Duodenal mucosa (tissue), 2 donors: Measurements from ENCODE around the gene FADS1.

Experiments used
- H3K27ac ChIP-seq: one replicate; pipeline ENCODE4 v1.7.0; 2013; ENCODE audit warnings: low read depth, low read length
- H3K27me3 ChIP-seq, 2 donors: one replicate each; pipeline ENCODE4 v1.7.0; 2013; ENCODE audit warnings: low read length in 2 of 2, control low read depth in 1 of 2; ENCODE audit not compliant: insufficient read depth in 2 of 2, control insufficient read depth in 1 of 2
- H3K36me3 ChIP-seq, 2 donors: one replicate each; pipeline ENCODE4 v1.7.0; 2013; ENCODE audit warnings: low read length in 2 of 2, control low read depth in 1 of 2; ENCODE audit not compliant: insufficient read depth in 2 of 2, control insufficient read depth in 1 of 2
- H3K4me1 ChIP-seq, 2 donors: one replicate each; pipeline ENCODE4 v1.7.0; 2013; ENCODE audit warnings: low read length in 2 of 2, control low read depth in 1 of 2; ENCODE audit not compliant: insufficient read depth in 2 of 2, control insufficient read depth in 1 of 2
- H3K4me3 ChIP-seq, 2 donors: one replicate each; pipeline ENCODE4 v1.7.0; 2013; ENCODE audit warnings: low read length in 2 of 2, low read depth in 1 of 2
- H3K9ac ChIP-seq, 2 donors: one replicate each; pipeline ENCODE4 v1.7.0; 2013; ENCODE audit warnings: low read length in 2 of 2, low read depth in 1 of 2
- H3K9me3 ChIP-seq, 2 donors: one replicate each; pipeline ENCODE4 v1.7.0; 2013; ENCODE audit warnings: low read length in 2 of 2, control low read depth in 1 of 2; ENCODE audit not compliant: control insufficient read depth in 1 of 2

The FADS1 gene

GRCh38 chr11:61844909-61845565 lies 28.2 kb upstream of the FADS1 start:
- peaks cover 0 to 57% of the 10 kb centered on the region in 2 donors for H3K36me3 ChIP-seq
- no peak overlapping the region for H3K27ac ChIP-seq
- no peak overlapping the region for H3K9ac ChIP-seq

GRCh38 chr11:61842528-61842820 lies 25.7 kb upstream of the FADS1 start:
- Histone ChIP-seq H3K4me1 (no peaks in the 10 kb centered on the region), H3K27me3 (no peaks in the 10 kb centered on the region), H3K4me3 (no peak overlapping the region), H3K9me3 (no peaks in the 10 kb centered on the region), H3K27ac (no peak overlapping the region), H3K36me3 (peaks cover 0 to 58% of the 10 kb centered on the region in 2 donors), H3K9ac (no peak overlapping the region)

More at GRCh38 chr11:61844909-61845565, 28.2 kb upstream of the FADS1 start:
- Histone ChIP-seq H3K4me3 (no peak overlapping the region), H3K9me3 (no peaks in the 10 kb centered on the region), H3K27me3 (no peaks in the 10 kb centered on the region), H3K4me1 (no peaks in the 10 kb centered on the region)

DNA sequence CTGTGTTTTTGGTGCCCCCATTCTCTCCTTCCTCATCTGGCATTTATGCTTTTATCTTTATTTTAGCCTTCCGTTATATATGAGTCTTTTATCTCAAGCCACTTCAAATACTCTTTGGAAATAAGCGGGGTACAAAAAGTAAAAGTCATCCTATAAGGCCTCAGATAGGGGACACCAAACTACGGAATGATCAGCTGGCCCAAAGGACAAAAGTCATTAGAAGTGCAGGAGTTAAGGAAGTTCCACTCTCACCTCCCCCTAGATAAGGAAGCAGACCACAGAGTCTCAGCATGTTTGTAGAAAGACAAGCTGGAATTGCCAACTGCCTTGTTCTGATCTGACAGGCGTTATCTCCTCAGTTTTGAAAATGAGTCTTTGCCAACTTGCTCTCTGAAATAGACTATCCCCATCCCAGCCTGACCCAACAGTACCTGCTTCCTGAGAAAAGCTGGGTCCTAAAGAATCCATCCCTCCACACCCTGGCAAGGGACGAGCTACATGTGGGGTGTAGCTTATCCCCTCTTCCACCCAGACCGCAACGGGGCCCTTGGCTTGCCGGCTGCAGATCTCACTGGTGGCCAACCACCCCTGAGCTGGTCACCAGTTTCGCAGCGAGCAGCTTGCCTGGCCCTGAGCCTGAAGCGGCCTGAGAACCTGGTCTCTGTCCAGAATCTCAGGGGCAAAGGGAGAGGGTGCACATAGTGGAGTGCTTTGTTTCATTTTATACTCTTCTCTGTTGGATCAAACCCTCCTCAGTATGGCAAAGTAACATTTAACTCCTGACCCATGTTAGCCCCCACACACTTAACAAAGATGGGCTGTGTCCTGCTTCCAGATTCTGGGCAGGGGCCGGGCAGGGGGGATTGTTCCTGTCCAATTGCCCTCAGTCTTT lies 25.1 kb upstream of the FADS1 start:
- Histone ChIP-seq H3K36me3 (peaks cover 0 to 57% of the 10 kb centered on the region in 2 donors), H3K27ac (no peak overlapping the region), H3K9me3 (no peaks in the 10 kb centered on the region), H3K27me3 (no peaks in the 10 kb centered on the region), H3K9ac (no peak overlapping the region), H3K4me1 (no peaks in the 10 kb centered on the region), H3K4me3 (no peak overlapping the region)

GRCh38 chr11:61840371-61840770 lies 23.6 kb upstream of the FADS1 start:
- Histone ChIP-seq H3K4me1 (no peaks in the 10 kb centered on the region), H3K27ac (no peak overlapping the region), H3K36me3 (peaks cover 0 to 57% of the 10 kb centered on the region in 2 donors), H3K9me3 (no peaks in the 10 kb centered on the region), H3K9ac (no peak overlapping the region), H3K4me3 (no peak overlapping the region), H3K27me3 (no peaks in the 10 kb centered on the region)

- Histone ChIP-seq H3K27me3 (no peaks in the 10 kb centered on the region), H3K9ac (no peak overlapping the region), H3K4me3 (no peak overlapping the region), H3K4me1 (peaks cover 4% of the 10 kb centered on the region in 2 donors), H3K27ac (no peak overlapping the region), H3K9me3 (no peaks in the 10 kb centered on the region), H3K36me3 (peaks cover 0 to 52% of the 10 kb centered on the region in 2 donors)
Measured at GRCh38 chr11:61839742-61840141, 22.9 kb upstream of the FADS1 start.

- no peaks in the 10 kb centered on the region for H3K27me3 ChIP-seq
- no peak overlapping the region for H3K9ac ChIP-seq
- no peak overlapping the region for H3K4me3 ChIP-seq
- no peaks in the 10 kb centered on the region for H3K9me3 ChIP-seq
- no peak overlapping the region for H3K27ac ChIP-seq
- peaks cover 0 to 52% of the 10 kb centered on the region in 2 donors for H3K36me3 ChIP-seq
- H3K4me1 ChIP-seq: peaks cover 12% of the 10 kb centered on the region in 2 donors
Measured at GRCh38 chr11:61838921-61839320, 22.1 kb upstream of the FADS1 start.

GRCh38 chr11:61838501-61838900 lies 21.7 kb upstream of the FADS1 start:
- H3K27ac ChIP-seq: no peak overlapping the region

DNA sequence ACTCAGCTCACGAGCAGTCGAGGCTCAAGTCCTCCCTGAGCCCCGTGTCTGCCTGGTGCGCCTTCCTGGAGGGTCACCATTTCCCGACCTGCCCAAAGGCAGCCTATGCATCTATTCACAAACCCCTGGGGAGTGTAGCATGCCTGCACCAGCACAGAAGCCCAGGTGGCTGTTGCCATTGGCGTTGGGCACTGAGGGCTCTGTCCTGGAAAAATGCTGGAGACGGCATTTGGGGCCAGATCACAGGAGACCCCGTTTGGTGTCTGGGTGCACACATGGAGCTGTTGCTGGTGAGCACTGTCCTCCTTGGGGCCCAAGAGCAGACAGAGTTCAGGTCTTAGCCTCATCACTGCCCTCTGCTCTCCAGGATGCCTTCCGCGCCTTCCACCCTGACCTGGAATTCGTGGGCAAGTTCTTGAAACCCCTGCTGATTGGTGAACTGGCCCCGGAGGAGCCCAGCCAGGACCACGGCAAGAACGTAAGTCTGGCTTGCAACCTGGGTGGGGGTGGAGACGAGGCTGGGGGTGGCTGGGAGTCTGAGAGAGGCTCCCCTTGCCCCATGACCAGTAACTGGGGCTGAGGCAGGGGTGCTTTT lies 20.7 kb upstream of the FADS1 start:
- Histone ChIP-seq H3K9me3 (no peaks in the 10 kb centered on the region), H3K4me1 (peaks cover 21 to 24% of the 10 kb centered on the region in 2 donors), H3K27me3 (no peaks in the 10 kb centered on the region), H3K36me3 (peaks cover 0 to 41% of the 10 kb centered on the region in 2 donors), H3K27ac (no peak overlapping the region), H3K9ac (no peak overlapping the region), H3K4me3 (no peak overlapping the region)

More at GRCh38 chr11:61838501-61838900, 21.7 kb upstream of the FADS1 start:
- H3K4me3 ChIP-seq: no peak overlapping the region
- peaks cover 0 to 51% of the 10 kb centered on the region in 2 donors for H3K36me3 ChIP-seq
- no peaks in the 10 kb centered on the region for H3K9me3 ChIP-seq
- H3K4me1 ChIP-seq: peaks cover 15 to 16% of the 10 kb centered on the region in 2 donors
- no peaks in the 10 kb centered on the region for H3K27me3 ChIP-seq
- no peak overlapping the region for H3K9ac ChIP-seq

GRCh38 chr11:61836193-61836592 lies 19.4 kb upstream of the FADS1 start:
- Histone ChIP-seq H3K4me3 (no peak overlapping the region), H3K9ac (no peak overlapping the region), H3K36me3 (peaks cover 0 to 29% of the 10 kb centered on the region in 2 donors), H3K9me3 (no peaks in the 10 kb centered on the region), H3K4me1 (peaks cover 27 to 36% of the 10 kb centered on the region in 2 donors), H3K27ac (no peak overlapping the region), H3K27me3 (no peaks in the 10 kb centered on the region)
